GM19452 (cell line): Measurements from ENCODE around the gene EMD.
"Not testable (repeated sequence)": the region's sequence is repeated elsewhere in the genome, so short reads cannot be mapped to it uniquely, and the experiment has no call there.

Source experiments
- ATAC-seq: cut with Tn5 transposase; IDR thresholded peaks from one replicate; pipeline ENCODE4 v1.9.1; 2021; ENCODE audit not compliant: unreplicated experiment

The EMD gene

DNA sequence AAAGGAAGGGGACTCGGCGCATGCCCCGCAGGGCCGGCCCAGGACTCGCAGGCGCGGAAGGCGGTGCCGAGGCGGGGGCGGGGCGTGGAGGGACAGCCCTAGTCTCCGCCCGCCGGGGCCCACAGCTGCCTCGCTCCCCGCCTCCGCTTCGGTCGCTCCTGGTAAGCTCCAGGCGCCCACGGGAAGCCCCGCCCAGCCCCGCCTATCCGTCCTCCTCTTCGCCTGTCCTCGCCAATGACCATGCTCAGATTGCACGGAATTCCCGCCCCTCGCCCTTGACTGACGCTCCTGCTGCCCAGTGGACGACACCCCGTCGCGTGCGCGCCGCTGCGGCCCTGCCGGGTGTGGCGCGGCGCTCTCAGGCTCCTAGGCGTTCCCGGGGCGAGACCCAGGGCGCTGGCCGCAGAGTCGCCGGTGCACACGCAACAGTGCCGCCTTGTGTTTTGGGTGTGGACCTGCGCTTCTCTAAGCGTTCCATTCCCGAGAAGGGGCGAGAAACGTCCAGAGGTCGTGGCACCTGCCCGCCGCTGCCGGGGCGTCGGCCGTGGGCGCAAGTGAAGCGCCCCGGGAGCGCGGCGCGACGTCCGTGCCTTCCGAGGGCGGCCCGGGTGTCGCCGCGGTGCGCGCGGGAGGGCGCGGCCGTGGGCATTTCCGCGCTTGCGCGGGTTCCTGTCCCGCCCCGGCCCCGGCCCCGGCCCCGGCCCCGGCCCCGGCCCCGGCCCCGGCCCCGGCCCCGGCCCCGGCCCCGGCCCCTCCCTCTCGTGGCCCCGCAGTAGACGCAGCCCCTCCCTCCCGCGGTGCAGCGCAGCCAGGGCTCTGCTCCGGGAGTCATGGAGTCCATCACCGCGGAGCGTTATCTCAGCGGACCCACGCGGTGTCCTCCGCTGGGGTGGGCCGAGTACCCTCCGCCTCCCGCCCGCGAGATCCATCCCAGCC lies 11.0 kb downstream of the EMD start:
- ATAC-seq = peak; percentile 64

DNA sequence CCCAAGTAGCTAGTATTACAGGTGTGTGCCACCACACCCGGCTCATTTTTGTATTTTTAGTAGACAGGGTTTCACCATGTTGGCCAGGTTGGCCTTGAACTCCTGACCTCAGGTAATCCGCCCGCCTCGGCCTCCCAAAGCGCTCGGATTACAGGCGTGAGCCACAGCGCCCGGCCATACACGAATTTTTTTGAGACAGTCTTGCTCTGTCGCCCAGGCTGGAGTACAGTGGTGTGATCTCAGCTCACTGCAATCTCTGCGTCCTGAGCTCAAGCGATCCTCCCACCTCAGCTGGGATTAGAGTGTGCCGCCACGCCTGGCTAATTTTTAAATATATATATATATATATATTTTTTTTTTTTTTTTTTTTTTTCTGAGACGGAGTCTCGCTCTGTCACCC lies 17.3 kb downstream of the EMD start:
- ATAC-seq = not testable (repeated sequence)

DNA sequence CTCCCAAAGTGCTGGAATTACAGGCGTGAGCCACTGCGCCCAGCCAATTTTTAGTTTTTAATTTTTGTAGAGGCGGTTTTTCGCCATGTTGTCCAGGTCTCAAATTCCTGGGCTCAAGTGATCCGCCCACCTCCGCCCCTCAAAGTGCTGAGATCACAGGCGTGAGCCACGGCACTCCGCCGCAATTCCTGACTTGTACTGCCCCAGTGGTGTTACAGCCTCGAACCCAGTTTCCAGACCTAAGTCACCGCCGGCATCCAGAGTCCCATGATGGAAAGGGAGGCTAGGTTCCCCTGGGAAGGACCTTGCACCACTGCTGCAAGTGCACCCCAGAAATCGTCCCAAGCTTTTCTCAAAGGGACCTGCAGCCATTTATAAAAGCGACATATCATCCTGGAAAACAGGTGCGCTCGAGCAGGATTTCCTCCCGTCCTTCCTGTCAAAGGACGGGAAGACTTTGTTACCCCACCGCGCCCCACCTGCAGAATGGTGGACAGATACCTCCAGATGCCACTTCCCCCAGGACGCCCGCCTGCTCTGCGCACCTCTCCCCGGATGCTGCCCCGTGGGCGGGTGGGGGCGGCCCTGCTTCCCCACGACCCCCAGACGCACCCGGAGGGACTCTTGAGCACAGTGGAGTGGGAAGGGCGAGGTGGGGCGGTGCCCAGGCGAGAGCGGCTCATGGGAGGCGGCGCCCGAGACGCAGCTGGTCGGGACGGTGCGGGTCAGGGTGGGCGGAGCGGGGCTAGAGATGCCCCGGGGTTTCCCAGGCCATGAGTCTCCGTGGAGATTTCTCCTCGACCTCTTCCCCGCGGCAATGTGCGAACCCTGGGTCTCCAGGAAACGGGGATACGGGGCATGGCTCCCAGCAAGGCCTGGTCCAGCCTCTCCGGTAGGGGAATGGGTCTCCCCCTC lies 18.1 kb downstream of the EMD start:
- ATAC-seq = peak; percentile 45

DNA sequence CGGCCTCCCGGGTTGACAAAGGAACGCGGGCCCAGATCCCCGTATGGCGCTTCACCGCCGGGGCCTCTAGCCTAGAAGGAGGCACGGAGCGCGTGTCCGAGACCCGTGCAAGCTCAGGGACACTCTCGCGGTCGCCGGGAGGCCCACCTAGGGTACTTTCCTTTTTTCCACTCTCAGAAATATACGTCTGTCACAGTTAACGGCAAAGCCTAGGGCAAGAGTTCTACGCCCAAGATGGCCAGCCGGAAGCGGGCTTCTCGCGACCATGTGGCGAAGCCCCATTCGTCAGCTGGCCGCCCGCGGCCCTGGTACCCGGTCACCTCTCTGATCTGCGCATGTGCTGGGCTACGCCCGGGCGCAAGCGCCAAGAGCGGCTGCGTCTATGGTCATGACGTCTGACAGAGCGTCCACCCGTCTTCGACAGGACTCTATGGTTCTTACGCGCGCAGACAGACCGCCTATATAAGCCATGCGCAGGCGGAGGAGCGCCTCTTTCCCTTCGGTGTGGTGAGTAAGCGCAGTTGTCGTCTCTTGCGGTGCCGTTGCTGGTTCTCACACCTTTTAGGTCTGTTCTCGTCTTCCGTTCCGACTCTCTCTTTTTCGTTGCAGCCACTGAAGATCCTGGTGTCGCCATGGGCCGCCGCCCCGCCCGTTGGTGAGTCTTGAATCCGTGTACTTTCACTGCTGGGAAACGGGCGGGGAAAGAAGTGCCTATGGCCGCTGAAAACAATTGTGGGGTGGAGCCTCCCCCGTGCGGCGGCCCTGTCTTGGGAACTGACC lies 19.0 kb downstream of the EMD start, which contains the start of gene RPL10:
RPL10 (plus strand) TSS at position 490 of the 780 bp plus-strand sequence; CDS start at position 633, 143 bp downstream.
- peak; percentile 75 for ATAC-seq

GRCh38 chrX:154398668-154399526 lies 19.8 kb downstream of the EMD start:
- ATAC-seq = peak; percentile 14

DNA sequence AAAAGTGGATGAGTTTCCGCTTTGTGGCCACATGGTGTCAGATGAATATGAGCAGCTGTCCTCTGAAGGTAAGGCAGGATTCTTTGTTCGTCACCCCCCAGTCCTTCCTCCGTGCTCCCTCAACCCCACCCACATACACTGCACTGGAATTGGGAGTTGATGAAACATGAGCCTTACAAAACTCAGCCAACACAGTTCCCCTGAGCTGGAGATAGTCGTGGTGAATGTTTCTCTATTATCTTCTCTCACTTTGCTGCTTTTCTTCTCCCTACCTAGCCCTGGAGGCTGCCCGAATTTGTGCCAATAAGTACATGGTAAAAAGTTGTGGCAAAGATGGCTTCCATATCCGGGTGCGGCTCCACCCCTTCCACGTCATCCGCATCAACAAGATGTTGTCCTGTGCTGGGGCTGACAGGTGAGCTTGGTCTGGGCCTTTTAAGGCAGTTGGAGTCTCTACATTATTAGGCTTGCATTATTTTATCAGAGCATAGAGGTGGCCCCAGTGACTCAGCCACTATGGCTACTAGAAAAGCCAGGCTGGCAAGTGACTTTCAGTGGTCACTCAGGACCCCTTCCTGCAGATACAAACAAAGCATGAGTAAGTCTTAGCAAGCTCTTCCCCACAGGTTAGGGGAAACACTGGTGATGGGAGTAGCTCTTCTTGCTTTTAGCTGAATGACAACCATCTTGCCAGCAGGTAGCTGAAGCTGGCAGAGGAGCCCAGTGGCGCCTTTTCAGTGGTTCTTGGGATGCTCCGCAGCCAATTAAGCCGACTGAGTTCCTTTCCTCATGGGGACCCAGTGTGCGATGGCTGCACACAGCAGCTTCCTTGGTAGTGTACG lies 20.7 kb downstream of the EMD start:
- no peak for ATAC-seq

DNA sequence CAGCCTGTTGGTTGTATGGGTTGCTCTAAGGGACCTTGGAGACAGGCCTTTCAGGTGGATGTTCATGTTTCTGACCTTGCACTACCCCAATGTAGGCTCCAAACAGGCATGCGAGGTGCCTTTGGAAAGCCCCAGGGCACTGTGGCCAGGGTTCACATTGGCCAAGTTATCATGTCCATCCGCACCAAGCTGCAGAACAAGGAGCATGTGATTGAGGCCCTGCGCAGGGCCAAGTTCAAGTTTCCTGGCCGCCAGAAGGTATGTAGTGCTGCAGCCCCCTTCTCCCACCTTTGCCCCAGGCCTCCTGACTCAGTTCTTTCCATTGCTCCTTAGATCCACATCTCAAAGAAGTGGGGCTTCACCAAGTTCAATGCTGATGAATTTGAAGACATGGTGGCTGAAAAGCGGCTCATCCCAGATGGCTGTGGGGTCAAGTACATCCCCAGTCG lies 21.3 kb downstream of the EMD start:
- not testable (repeated sequence) for ATAC-seq

DNA sequence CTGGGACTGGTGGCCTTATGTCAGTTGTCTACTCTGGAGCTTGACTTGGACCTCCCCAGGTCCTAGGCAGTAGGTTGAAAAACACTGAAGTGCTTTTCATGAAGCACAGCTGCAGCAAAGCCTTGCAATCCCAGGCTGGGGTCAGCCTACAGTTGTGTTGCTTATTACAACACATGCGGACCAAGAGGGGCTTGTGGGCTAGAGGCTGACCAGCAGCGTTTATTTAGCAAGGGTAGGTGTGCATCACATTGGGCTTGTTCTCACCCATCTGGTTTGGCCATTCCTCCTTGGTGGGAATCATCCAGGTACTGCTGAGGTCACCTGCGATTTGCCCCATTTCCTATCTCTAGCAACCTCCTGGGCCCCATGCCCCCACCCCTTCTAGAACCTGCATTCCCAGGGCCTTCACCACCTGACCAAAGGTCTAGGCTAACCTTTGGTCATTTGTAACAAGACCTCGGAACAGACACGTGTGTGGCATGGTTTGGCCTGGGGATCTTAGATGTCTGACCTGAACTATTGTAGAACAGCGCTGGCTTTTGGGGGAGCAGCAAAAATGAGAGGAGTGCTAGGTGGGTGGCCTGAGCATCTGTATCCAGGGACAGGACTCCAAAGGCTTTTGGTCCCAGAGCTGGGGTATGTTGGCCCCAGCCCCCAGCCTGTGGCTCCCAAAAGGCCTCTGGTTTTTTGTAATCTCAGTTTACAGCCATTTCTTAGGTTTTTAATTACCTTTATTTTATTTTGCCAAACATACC lies 22.1 kb downstream of the EMD start:
- ATAC-seq = no peak

- ATAC-seq = no peak
Measured at GRCh38 chrX:154401918-154402621, 23.0 kb downstream of the EMD start.

GRCh38 chrX:154402622-154403127 lies 23.6 kb downstream of the EMD start:
- no peak for ATAC-seq

GRCh38 chrX:154403192-154403591 lies 24.1 kb downstream of the EMD start:
- ATAC-seq = no peak

DNA sequence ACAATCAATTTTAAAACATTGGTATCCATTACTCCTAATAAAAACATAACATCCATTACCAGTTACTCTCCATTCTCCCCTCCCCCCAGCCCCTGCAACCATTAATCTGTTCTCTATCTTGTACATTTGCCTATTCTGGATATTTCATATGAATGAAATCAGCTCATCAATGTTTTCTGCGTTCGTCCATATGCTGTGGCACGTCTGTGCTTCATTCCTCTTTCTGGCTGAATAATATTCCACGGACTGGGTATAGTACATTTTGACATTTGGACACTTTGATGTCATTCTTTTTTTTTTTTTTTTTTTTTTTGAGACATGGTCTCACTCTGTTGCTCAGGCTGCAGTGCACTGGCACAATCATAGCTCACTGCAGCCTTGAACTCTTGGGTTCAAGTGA lies 24.8 kb downstream of the EMD start:
- ATAC-seq = no peak

- no peak for ATAC-seq
Measured at GRCh38 chrX:154404625-154405192, 25.6 kb downstream of the EMD start.

DNA sequence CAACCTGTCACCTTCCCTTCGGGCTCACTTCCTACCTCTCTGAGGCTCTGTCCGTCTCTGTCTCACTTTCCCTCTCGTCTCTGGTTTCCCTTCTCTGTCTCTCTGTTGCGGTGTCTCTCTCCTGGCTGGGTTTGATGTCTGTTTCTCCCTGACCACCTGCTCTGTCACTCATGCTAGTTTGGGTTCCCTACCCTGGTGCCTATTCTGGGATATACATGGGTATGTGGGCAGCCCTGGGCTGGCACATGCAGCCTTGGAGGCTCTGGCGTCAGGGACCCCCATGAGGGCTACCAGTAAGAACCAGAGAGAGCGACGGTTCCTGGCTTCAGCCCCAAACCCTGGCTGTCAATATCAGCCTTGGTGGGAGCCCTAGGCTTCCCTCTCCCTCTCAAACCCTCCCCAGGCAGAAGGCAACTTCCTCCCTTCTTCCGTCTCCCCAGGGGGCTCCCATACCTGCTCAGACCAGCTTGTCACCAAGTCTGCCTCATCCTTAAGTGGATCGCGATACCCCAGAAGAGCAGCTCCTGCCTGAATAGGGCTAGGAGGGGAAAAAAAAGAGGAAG lies 29.6 kb downstream of the EMD start:
- no peak for ATAC-seq

GRCh38 chrX:154409222-154409871 lies 30.3 kb downstream of the EMD start, which contains the start of gene DNASE1L1:
DNASE1L1 (minus strand) TSS chrX:154409254; CDS start chrX:154405568, 3,686 bp downstream.
- ATAC-seq = no peak

DNA sequence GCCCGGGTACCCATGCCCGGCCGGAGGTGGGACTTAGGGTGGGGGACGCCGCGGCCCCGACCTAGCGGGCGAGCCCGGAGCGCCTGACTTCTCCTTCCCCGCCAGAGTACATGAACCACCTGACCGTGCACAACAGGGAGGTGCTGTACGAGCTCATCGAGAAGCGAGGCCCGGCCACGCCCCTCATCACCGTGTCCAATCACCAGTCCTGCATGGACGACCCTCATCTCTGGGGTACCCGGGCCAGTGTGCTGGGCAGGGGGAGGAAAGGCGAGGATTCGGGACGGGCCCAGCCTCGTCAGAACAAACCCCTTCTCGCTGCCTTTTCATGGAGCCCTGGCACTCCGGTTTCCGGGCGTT lies 32.9 kb downstream of the EMD start:
- ATAC-seq = peak; percentile 70
